ENCODE measurements around the gene EWSR1.
A peak's percentile ranks its signal among the peaks of the same experiment; 100 is the strongest.

The EWSR1 gene

DNA sequence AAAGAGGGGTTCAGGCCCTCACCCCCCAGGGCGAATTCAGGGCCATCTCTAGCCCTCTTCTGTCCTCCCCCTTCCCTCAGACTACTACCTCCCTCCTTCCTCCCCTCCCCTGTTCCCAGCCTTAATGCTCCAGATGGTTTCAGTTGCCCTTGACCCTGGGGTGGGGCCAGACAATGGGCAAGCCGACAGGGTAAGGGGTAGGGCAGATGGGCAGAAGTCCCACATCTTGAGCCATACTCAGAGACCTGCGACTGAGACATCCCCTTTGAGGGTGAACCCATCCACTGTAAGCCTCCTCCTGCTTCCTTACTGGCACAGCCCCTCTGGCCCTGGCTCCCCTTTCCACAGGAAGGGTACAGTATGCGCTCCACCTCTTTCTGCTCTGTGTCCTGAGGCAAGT lies 2.1 kb upstream of the EWSR1 start:
- H3K4me1 ChIP-seq (ENCODE audit: insufficient read depth, low read length): peaks cover 21% of the 10 kb centered on the region; the same call in 1 of the 2 replicates
- H3K4me3 ChIP-seq (ENCODE audit: low read length): peak overlapping the region; percentile 98; the same call in 1 of the 2 replicates
- H3K36me3 ChIP-seq (ENCODE audit: insufficient read depth, low read depth, low read length): peaks cover 54% of the 10 kb centered on the region
- peak overlapping the region; percentile 100; the same call in 1 of the 2 replicates for H3K9ac ChIP-seq (ENCODE audit: low read depth, low read length)
- H3K9me3 ChIP-seq (ENCODE audit: insufficient read depth, low read depth, low read length): no peaks in the 10 kb centered on the region
- no peaks in the 10 kb centered on the region for H3K27me3 ChIP-seq (ENCODE audit: insufficient read depth, low read length)
- peak overlapping the region; percentile 44 for H3K27ac ChIP-seq (ENCODE audit: low read length)

DNA sequence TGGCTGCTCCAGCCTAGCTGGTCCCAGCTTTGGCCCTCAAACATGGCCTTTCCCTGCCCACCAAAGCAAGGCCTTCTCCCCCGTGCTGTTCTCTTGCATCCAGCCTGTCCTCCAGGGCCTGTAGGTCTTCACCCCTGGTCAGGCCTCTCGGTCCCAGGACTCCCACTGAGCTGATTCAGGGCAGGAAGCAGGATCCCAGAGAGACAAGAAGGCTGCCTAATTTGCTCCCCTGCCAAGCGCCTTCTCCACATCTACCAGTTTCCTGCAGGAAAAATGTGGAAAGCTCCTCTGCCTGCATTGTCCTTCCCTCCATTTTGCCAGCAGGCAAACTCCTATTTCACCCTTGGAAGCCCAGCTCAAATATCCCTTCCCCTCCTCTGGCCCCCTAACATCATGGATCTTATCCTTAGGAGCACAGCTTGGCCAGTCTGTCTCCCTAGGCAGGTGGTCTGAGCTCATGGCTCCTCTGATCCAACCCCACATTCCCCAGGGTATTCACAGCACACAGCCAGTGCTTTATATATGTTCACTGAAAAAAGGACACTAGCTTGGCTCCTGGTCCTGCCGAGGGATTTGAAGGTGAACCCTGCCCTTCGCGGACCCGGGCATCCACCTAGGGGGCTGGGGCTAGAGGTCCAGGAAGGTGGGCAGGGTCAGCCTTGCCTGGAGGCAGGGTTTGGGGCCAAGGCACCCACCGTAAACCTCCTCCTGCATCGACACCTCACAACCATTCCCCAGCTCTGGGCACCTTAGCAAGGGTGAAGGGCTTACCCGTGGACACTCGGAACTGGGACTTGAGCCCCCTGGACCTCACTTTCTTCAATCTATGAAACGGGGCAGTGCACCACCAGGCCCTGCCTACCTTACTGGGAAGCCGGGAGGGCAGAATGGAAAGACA lies 1.3 kb upstream of the EWSR1 start:
- peak overlapping the region; percentile 100 for H3K27ac ChIP-seq (ENCODE audit: low read length)
- H3K36me3 ChIP-seq (ENCODE audit: insufficient read depth, low read depth, low read length): peaks cover 61% of the 10 kb centered on the region

DNA sequence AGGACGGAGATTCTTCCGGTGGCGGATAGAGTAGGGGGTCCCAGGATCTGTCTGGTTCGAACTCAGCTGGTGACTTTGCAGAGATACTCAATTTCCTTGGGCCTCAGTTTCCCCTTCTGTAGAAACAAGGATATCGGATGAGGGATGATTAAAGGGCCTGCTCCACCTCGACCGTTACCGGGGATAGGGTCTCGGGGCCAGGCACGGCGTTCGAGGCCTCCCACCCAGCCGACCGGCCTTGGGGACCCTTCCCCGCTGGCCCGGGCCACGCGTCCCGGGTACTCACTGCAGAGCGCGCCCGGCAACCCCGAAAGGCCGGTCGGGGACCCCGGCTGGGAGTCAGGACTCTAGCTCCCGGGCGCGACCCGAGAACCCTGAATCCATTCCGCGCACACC lies 608 bp upstream of the EWSR1 start:
- Histone ChIP-seq H3K4me1 (ENCODE audit: insufficient read depth, low read length) (peaks cover 34% of the 10 kb centered on the region), H3K9ac (ENCODE audit: low read depth, low read length) (peak overlapping the region; percentile 100), H3K36me3 (ENCODE audit: insufficient read depth, low read depth, low read length) (peaks cover 65% of the 10 kb centered on the region), H3K27me3 (ENCODE audit: insufficient read depth, low read length) (no peaks in the 10 kb centered on the region), H3K27ac (ENCODE audit: low read length) (peak overlapping the region; percentile 100), H3K9me3 (ENCODE audit: insufficient read depth, low read depth, low read length) (no peaks in the 10 kb centered on the region), H3K4me3 (ENCODE audit: low read length) (peak overlapping the region; percentile 98)

More for the DNA sequence above, 1.3 kb upstream of the EWSR1 start:
- Histone ChIP-seq H3K4me1 (ENCODE audit: insufficient read depth, low read length) (peaks cover 30% of the 10 kb centered on the region), H3K9ac (ENCODE audit: low read depth, low read length) (peak overlapping the region; percentile 100), H3K9me3 (ENCODE audit: insufficient read depth, low read depth, low read length) (no peaks in the 10 kb centered on the region), H3K4me3 (ENCODE audit: low read length) (peak overlapping the region; percentile 98), H3K27me3 (ENCODE audit: insufficient read depth, low read length) (no peaks in the 10 kb centered on the region)

DNA sequence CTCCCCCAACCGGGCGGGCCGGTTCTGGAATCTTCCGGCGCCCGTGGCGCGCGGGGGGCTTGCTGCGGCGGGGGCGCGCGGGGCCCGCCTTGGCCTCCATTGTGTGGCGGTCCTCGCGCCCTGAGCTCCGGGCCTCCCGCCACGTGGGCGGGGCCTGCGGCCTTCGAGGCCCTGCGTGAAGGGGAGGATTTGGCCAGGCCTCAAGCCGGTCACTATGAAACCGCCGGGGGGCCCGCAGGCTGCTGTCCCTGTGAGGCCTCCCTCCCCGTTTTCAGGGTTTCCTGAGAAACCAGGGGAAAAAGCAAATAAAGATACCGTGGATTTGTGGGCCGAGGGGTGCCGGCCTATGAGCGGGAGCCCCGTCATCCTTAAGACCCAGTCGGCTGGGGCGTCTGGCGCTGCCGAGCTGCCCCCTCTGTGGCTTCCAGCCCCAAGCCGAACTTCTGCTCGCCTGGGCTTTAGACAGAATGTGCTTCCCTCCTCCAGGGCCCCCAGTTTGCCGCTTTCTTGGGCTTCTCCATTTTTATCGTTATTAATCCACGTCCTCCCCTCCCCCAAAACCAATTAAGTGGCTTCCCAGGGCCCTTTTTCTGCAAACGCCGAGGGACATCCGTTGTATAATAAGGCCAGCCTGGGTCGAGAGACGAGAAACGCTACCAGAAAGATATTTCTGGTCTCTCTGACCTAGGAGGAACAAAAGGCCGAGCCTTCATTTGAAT lies 602 bp downstream of the EWSR1 start:
- H3K4me3 ChIP-seq (ENCODE audit: low read length): peak overlapping the region; percentile 98
- peak overlapping the region; percentile 100 for H3K27ac ChIP-seq (ENCODE audit: low read length)
- peak overlapping the region; percentile 100 for H3K9ac ChIP-seq (ENCODE audit: low read depth, low read length)
- peaks cover 72% of the 10 kb centered on the region for H3K36me3 ChIP-seq (ENCODE audit: insufficient read depth, low read depth, low read length)
- H3K27me3 ChIP-seq (ENCODE audit: insufficient read depth, low read length): no peaks in the 10 kb centered on the region
- peaks cover 36% of the 10 kb centered on the region for H3K4me1 ChIP-seq (ENCODE audit: insufficient read depth, low read length)
- H3K9me3 ChIP-seq (ENCODE audit: insufficient read depth, low read depth, low read length): no peaks in the 10 kb centered on the region

DNA sequence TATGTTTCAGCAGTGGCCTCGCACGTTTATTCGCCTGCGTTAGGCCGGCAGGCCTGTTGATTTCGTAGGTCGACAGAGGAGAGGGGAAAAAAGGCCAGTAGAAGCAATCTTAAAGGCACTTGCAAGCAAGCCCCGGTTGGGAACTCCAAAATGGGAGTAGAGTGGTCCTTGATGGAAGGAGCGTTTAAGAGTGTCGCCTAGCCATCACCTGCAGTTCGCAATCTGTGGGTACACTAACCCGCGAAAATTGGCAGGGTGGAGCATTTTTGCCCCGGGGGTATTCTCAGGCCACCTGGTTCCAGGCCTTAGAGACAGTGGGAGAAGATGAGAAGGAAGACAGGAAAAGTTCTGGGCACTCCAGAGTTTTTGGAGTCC lies 1.1 kb downstream of the EWSR1 start:
- H3K27me3 ChIP-seq (ENCODE audit: insufficient read depth, low read length): no peaks in the 10 kb centered on the region
- peaks cover 36% of the 10 kb centered on the region for H3K4me1 ChIP-seq (ENCODE audit: insufficient read depth, low read length)
- peak overlapping the region; percentile 98 for H3K4me3 ChIP-seq (ENCODE audit: low read length)
- no peaks in the 10 kb centered on the region for H3K9me3 ChIP-seq (ENCODE audit: insufficient read depth, low read depth, low read length)
- peak overlapping the region; percentile 100 for H3K9ac ChIP-seq (ENCODE audit: low read depth, low read length)
- peak overlapping the region; percentile 100 for H3K27ac ChIP-seq (ENCODE audit: low read length)
- peaks cover 72% of the 10 kb centered on the region for H3K36me3 ChIP-seq (ENCODE audit: insufficient read depth, low read depth, low read length)

DNA sequence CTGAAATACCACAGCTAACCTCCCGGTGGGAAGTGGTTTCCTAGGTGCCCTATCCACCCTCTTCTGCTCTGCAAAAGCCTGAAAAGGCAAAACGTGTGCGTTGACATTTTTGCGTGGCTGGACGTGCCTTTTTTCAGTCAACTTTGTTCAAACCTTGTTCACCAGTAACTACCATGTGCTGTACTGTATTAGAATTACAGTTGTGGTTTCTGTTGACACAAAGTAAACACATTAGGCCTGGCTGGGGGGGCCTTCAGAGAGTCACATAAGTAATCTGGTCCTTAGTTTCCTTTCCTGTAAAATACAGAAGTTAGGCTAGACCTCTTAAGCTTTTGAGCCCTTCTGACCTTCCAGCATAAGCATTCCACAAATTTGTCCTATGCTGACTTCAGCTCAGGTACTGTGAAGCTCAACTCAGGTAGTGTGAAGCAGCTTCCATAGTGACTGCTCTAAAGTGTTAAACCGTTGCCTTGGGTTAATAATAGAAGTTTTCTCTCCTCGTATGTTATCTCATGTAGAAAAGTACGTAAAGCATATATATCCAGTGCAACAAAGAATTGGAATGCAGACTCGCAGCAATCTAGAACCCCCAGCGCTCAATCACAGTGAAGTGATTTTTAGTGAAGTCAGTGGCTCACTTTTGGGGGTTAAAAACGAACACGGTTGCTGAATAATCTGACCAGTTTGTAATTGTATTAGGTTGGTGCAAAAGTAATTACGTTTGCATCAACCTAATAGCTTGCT lies 1.8 kb downstream of the EWSR1 start:
- Histone ChIP-seq H3K27me3 (ENCODE audit: insufficient read depth, low read length) (no peaks in the 10 kb centered on the region), H3K9me3 (ENCODE audit: insufficient read depth, low read depth, low read length) (no peaks in the 10 kb centered on the region), H3K36me3 (ENCODE audit: insufficient read depth, low read depth, low read length) (peaks cover 74% of the 10 kb centered on the region), H3K4me1 (ENCODE audit: insufficient read depth, low read length) (peaks cover 36% of the 10 kb centered on the region), H3K4me3 (ENCODE audit: low read length) (peak overlapping the region; percentile 98), H3K9ac (ENCODE audit: low read depth, low read length) (peak overlapping the region; percentile 100; the same call in 1 of the 2 replicates), H3K27ac (ENCODE audit: low read length) (no peak overlapping the region)

DNA sequence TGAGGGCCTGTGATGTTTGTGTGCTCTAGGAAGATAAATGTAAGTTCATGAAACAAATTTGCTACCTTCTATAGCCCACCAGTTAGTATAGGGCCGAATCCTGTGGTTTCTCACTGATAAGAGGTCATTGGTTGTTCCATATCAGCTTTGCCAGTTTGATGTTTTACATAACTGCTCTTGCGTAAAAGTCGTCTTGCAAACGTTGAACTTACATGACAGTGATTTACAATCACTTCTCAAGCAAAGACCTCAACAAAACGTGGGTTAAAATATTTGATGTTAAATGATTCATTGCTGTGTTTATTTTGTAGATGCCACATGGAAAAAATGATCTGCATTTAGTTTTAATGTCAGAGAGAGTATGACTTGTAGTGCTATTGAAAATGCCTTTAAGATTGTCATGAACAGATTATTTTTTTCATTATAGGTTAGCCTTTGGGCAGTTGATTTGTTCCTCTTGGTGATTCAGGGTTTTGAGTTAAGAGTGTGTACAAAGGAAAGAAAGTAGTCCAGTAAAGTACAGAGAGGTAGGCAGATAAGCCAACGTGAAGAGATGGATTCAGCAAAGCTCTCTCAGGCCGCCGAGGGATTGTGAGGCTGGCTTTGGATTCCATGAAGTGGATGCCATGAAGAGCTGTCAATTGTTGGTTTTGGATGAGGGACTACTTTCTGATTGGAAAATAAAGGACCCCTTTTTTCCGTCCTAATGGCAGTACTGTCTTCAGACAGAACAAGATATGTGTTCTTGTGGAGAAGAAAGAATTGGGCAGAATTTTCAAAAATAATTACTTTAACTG lies 2.6 kb downstream of the EWSR1 start:
- H3K27me3 ChIP-seq (ENCODE audit: insufficient read depth, low read length): no peaks in the 10 kb centered on the region
- peaks cover 36% of the 10 kb centered on the region for H3K4me1 ChIP-seq (ENCODE audit: insufficient read depth, low read length)
- H3K9ac ChIP-seq (ENCODE audit: low read depth, low read length): peak overlapping the region; percentile 100; the same call in 1 of the 2 replicates
- peak overlapping the region; percentile 98 for H3K4me3 ChIP-seq (ENCODE audit: low read length)
- no peaks in the 10 kb centered on the region for H3K9me3 ChIP-seq (ENCODE audit: insufficient read depth, low read depth, low read length)
- no peak overlapping the region for H3K27ac ChIP-seq (ENCODE audit: low read length)
- H3K36me3 ChIP-seq (ENCODE audit: insufficient read depth, low read depth, low read length): peaks cover 74% of the 10 kb centered on the region

DNA sequence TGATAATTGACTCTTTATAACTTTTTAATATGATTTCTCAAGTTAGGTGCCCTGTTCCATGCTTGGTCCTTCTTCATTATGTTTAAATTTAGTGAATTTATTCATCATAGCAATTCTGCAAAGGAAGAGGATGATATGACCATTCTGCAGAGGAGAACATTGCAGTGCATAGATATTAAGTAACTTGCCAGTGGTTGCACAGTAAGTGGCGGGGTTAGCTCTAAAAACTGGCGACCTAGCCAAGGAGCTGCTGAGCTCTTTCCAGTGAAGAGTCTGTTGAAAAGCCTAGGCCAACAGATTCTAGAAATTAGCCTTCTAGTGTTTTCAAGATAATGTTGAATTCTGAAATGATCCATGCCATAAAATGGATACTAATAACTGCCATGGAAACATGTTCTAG lies 4.6 kb downstream of the EWSR1 start:
- H3K9me3 ChIP-seq (ENCODE audit: insufficient read depth, low read depth, low read length): no peaks in the 10 kb centered on the region
- H3K36me3 ChIP-seq (ENCODE audit: insufficient read depth, low read depth, low read length): peaks cover 87% of the 10 kb centered on the region
- no peaks in the 10 kb centered on the region for H3K27me3 ChIP-seq (ENCODE audit: insufficient read depth, low read length)
- H3K4me3 ChIP-seq (ENCODE audit: low read length): no peak overlapping the region
- no peak overlapping the region for H3K9ac ChIP-seq (ENCODE audit: low read depth, low read length)
- H3K27ac ChIP-seq (ENCODE audit: low read length): no peak overlapping the region
- H3K4me1 ChIP-seq (ENCODE audit: insufficient read depth, low read length): peaks cover 27% of the 10 kb centered on the region

DNA sequence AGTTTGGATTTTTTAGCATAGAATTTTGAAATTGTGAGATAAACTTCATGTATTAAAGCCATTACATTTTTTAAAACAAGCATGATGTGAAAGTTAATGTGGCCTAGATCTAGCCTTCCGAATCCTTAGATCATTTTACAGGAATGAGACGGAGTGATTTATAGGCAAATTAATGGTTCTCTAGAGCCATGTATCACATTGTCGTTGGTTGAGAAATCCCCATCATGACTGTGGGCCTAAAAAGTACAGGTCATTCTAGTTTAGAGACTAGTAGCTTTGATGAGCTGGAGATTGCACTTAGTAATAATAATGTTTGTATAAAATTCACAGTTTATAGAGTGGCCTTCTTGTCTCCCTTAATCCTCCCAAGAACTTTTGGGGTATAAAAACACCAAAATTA lies 7.1 kb downstream of the EWSR1 start:
- Histone ChIP-seq H3K27ac (ENCODE audit: low read length) (no peak overlapping the region), H3K36me3 (ENCODE audit: insufficient read depth, low read depth, low read length) (peaks cover 100% of the 10 kb centered on the region), H3K27me3 (ENCODE audit: insufficient read depth, low read length) (no peaks in the 10 kb centered on the region), H3K4me3 (ENCODE audit: low read length) (no peak overlapping the region), H3K4me1 (ENCODE audit: insufficient read depth, low read length) (peaks cover 23% of the 10 kb centered on the region), H3K9ac (ENCODE audit: low read depth, low read length) (no peak overlapping the region), H3K9me3 (ENCODE audit: insufficient read depth, low read depth, low read length) (no peaks in the 10 kb centered on the region)

DNA sequence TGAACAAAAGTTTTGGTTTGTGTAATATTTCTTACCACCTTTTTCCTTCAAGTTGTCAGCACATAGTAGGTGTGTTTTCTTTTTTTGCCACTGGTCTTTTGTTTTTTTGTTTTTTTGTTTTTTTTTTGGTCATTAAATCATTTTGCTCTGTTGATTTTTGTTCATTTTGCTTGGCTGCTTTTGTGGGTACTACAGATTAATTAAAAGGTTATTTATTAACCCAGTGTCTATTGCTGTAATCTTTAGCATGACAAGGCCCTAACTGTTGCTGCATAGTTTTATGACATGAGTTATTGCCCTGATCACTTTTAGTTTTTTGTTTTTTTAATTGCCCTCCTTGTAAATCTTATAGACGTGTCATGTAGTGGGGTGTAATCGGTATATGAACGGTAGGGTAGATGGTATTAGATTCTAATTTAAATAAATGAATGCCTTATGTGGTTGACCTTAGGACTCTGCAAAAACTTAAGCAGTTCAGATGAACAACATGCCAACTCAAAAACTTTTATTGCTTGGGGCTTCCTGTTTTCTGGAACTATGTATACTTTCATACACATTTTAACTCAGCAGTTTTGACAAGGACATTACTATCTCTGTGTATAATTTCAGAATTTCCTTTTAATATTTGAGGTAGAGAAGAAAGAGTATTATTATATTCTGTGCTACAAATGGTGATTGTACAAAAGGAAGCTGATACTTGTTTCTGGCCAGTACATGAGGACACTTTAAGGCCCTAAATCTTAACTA lies 7.9 kb downstream of the EWSR1 start:
- H3K36me3 ChIP-seq (ENCODE audit: insufficient read depth, low read depth, low read length): peaks cover 97% of the 10 kb centered on the region
- H3K4me1 ChIP-seq (ENCODE audit: insufficient read depth, low read length): peaks cover 14% of the 10 kb centered on the region
- H3K4me3 ChIP-seq (ENCODE audit: low read length): no peak overlapping the region
- no peaks in the 10 kb centered on the region for H3K27me3 ChIP-seq (ENCODE audit: insufficient read depth, low read length)
- no peaks in the 10 kb centered on the region for H3K9me3 ChIP-seq (ENCODE audit: insufficient read depth, low read depth, low read length)
- no peak overlapping the region for H3K27ac ChIP-seq (ENCODE audit: low read length)
- no peak overlapping the region for H3K9ac ChIP-seq (ENCODE audit: low read depth, low read length)

Measured in iPS-20b (cell line).